AG08395 (cell line): ENCODE data around the gene GOLGA8G.
"Not testable (repeated sequence)": the region's sequence is repeated elsewhere in the genome, so short reads cannot be mapped to it uniquely, and the experiment has no call there.

Experiments used
- DNase-seq: peaks from one replicate; pipeline ENCODE4 v3.0.0; 2012; ENCODE audit warnings: mixed read lengths, low spot score

The GOLGA8G gene, protein sequence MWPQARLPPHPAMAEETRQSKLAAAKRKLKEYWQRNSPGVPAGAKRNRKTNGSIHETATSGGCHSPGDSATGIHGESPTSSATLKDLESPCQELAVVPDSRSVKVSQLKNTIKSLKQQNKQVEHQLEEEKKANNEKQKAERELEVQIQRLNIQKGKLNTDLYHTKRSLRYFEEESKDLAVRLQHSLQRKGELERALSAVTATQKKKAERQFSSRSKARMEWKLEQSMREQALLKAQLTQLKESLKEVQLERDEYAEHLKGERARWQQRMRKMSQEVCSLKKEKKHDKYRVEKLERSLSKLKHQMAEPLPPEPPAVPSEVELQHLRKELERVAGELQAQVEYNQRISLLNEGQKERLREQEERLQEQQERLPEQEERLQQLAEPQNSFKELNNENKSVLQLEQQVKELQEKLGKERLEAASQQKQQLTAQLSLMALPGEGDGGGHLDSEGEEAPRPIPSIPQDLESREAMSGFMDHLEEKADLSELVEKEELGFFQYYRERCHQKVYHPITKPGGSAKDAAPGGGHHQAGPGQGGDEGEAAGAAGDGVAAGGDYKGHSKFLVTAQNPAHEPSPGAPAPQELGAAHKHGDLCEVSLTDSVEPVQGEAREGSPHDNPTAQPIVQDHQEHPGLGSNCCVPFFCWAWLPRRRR

DNA sequence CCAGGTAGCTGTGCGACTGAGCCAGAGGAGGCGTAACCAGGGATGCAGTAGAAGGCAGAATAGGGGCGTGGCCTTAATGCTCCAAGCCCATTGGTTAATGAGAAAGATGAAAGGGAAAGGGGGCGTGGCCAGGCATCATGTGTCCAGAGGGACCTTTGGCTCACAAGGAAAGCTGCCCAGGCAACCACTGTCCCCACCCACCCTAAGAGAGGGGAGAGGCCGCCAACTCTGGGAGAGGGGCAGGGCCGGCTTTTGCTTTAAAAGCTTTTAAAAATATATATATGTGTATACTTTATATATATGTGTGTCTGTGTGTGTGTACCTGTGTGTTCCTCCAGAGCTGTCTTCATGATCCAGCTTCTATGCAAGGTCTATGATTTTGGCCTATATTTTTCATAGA is at the start of gene GOLGA8G:
GOLGA8G (minus strand) TSS at position 18 of the 400 bp plus-strand sequence. CDS start 62 bp downstream, outside the sequence.
- DNase-seq = not testable (repeated sequence)

DNA sequence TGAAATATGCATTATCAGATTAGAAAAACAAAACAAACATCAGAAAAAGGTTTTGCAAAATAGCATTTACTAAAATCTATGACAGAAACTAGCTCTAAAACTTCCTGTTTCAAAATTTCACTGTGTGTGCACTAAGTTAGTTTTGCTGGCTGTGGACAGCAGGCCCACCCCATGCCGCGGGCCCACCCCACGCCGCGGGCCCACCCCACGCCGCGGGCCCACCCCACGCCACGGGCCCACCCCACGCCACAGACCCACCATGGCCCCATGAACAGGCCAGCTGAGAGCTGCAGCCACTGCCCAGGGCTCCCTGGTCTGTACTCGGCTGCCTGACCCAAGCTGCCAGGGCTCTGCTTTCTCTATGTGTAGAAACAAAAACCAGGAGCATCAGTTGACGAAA is 40.6 kb upstream of the GOLGA8G start:
- DNase-seq = not testable (repeated sequence)

DNA sequence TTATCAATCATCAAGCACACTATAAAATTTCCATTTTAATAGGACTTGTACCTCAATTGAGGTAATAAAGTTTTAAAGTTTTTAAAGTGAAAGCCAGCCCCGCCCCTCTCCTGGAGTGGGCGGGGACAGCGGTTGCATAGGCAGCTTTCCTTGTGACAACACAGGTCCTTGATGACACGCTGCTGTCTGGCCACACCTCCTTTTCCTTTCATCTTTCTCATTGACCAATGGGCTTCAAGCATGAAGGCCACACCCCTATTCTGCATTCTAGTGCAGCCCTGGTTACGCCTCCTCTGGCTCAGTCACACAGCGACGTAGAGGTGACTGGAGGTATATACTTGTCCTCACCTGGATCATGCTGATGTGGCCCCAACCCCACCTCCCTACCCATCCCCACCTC is 20.5 kb upstream of the GOLGA8G start, which contains the start of gene GOLGA6L25:
GOLGA6L25 (plus strand) TSS at position 301 of the 400 bp plus-strand sequence; CDS start at position 362, 61 bp downstream.
- not testable (repeated sequence) for DNase-seq

DNA sequence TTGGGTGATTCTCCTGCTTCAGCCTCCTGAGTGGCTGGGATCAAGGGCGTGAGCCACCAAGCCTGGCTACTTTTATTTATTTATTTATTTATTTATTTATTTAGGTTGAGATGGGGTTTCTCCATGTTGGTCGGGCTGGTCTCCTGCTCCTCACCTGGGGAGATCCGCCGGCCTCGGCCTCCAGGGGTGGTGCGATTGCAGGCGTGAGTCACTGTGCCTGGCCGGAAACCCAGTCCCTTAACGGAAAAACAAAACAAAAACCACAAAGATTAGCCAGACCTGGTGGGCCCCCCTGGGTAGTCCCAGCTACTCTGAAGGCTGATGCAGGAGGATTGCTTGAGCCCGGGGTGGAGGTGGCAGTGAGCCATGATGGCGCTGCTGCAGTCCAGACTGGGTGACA is 17.6 kb downstream of the GOLGA8G start:
- not testable (repeated sequence) for DNase-seq

DNA sequence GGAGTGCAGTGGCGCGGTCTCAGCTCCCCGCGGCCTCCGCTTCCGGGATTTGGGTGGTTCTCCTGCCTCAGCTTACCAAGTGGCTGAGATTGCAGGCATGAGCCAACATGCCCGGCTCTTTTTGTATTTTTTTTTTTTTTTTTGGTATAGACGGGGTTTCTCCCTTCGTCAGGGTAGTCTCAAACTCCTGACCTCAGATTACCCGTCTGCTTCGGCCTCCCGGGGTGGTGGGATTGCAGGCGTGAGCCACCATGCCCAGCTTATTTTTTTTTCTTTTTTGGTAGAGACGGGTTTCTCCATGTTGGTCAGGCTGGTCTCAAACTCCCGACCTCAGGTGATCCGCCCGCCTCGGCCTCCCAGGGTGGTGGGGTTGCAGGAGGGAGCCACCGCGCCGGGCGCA is 18.6 kb downstream of the GOLGA8G start:
- not testable (repeated sequence) for DNase-seq

DNA sequence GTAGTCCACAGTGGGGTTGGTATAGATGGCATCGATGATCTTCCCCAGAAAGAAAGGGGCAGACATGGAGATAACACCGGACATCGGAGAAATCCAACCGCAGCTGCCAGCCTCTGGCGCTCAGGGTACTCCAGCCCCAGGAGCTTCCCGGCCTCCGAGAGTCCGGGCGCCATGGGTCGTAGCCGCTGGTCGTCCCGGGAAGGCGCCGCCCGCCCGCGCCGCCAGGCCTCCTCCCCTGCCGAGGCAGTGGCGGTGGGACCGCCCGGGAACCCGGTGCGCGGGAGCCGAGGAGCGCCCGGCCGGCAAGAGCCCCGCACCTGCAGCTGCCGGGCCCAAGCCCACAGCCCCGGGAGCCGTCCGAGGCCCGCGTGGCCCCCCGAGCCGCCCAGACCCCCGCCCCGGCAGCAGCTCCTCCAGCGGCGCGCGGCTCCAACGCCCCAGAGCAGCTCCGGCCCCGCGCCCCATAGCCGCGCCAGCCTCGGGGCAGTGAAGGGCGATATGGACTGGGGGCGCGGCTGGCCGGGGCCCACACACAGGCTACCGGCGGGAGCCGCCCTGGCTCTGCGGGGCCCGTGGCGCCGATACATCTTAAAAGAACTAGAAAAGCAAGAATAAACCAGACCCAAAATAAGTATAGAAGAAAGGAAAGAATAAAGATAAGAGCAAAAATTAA is 24.4 kb downstream of the GOLGA8G start:
- not testable (repeated sequence) for DNase-seq

DNA sequence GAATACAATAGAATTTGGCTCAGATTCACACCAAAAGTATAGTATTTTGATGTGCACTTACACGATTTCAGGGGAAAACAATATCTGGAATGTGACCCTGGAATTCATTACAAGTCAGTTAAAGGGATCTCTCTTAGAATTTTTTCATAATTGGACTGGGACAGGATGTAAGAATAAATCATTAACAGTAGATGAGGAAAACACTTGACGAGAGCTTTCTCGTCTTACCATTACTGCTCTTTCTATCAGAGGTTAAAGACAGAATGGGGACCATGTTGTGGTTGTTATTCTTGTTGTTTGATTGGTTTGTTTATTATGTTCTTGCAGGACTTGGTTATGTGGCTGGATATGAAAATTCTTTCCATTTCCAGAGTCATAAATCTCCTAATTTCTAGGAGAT is 51.4 kb downstream of the GOLGA8G start:
- not testable (repeated sequence) for DNase-seq
